IMR-90 (cell line): ENCODE results near the gene PABPN1.

ENCODE experiments used
- BHLHE40 ChIP-seq: fragments of 150-350 bp; IDR thresholded peaks from 2 replicates; pipeline ENCODE4 v1.6.1; 2016; ENCODE audit warnings: mild to moderate bottlenecking, low read depth, low read length
- CEBPB ChIP-seq: IDR thresholded peaks from 2 replicates; pipeline ENCODE4 v1.6.1; 2012; ENCODE audit warnings: low read depth, low read length, improper control_type of control experiment
- CHD1 ChIP-seq: IDR thresholded peaks from 2 replicates; pipeline ENCODE4 v1.6.1; 2012; ENCODE audit warnings: low read depth, low read length, improper control_type of control experiment
- MAZ ChIP-seq: IDR thresholded peaks from 2 replicates; pipeline ENCODE4 v1.6.1; 2012; ENCODE audit warnings: low read depth, mild to moderate bottlenecking, low read length, improper control_type of control experiment, moderate library complexity, borderline replicate concordance
- POLR2A ChIP-seq: IDR thresholded peaks from 2 replicates; pipeline ENCODE4 v1.6.1; 2012; ENCODE audit warnings: mild to moderate bottlenecking, low read depth, low read length
- RAD21 ChIP-seq: IDR thresholded peaks from 2 replicates; pipeline ENCODE4 v1.6.1; 2012; ENCODE audit warnings: low read length, improper control_type of control experiment
- RFX5 ChIP-seq: IDR thresholded peaks from 2 replicates; pipeline ENCODE4 v1.8.0; 2012; ENCODE audit warnings: low read depth, mild to moderate bottlenecking, low read length, moderate library complexity
- TF ChIP-seq, protein P1 (sequence below): conservative IDR thresholded peaks from 2 replicates; pipeline ENCODE4 v1.5.1; 2012; ENCODE audit warnings: mild to moderate bottlenecking, low read depth, low read length, improper control_type of control experiment
- TF ChIP-seq, protein P2 (sequence below): fragments of 150-350 bp; IDR thresholded peaks from 2 replicates; pipeline ENCODE4 v1.6.1; 2017; ENCODE audit warnings: mild to moderate bottlenecking, antibody characterized with exemption, low read length, low read depth
- TF ChIP-seq, protein P3 (sequence below): fragments of 150-350 bp; IDR thresholded peaks from 2 replicates; pipeline ENCODE4 v1.6.1; 2016; ENCODE audit warnings: low read depth, mild to moderate bottlenecking, low read length, moderate library complexity, borderline replicate concordance

DNA sequence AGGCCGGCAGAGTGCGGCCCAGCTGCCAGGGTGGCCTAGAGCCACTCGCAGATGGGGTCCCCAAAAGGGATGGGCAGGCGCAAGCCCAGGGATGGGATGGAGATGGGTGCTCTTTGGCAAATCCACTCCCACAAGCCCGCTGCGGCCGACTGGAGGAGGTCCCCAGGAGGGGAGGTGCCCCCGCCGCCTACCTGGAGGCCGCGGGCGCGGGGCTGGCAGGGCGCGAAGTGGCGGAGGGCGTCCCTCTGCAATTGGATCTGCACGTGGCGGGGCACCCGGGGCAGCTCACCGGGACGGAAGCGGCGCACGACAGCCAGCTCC is 19.3 kb upstream of the PABPN1 start:
- TF ChIP-seq, protein P1, sequence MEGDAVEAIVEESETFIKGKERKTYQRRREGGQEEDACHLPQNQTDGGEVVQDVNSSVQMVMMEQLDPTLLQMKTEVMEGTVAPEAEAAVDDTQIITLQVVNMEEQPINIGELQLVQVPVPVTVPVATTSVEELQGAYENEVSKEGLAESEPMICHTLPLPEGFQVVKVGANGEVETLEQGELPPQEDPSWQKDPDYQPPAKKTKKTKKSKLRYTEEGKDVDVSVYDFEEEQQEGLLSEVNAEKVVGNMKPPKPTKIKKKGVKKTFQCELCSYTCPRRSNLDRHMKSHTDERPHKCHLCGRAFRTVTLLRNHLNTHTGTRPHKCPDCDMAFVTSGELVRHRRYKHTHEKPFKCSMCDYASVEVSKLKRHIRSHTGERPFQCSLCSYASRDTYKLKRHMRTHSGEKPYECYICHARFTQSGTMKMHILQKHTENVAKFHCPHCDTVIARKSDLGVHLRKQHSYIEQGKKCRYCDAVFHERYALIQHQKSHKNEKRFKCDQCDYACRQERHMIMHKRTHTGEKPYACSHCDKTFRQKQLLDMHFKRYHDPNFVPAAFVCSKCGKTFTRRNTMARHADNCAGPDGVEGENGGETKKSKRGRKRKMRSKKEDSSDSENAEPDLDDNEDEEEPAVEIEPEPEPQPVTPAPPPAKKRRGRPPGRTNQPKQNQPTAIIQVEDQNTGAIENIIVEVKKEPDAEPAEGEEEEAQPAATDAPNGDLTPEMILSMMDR = no peak
- TF ChIP-seq BHLHE40 (0 out of 2 replicates have a peak, but pooled peaks have one; percentile 17), POLR2A (peak; percentile 8; the same call in 1 of the 2 replicates), RAD21 (no peak), RFX5 (no peak), CHD1 (no peak), MAZ (no peak), CEBPB (no peak)
- TF ChIP-seq, protein P2, sequence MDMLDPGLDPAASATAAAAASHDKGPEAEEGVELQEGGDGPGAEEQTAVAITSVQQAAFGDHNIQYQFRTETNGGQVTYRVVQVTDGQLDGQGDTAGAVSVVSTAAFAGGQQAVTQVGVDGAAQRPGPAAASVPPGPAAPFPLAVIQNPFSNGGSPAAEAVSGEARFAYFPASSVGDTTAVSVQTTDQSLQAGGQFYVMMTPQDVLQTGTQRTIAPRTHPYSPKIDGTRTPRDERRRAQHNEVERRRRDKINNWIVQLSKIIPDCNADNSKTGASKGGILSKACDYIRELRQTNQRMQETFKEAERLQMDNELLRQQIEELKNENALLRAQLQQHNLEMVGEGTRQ = no peak
- TF ChIP-seq, protein P3, sequence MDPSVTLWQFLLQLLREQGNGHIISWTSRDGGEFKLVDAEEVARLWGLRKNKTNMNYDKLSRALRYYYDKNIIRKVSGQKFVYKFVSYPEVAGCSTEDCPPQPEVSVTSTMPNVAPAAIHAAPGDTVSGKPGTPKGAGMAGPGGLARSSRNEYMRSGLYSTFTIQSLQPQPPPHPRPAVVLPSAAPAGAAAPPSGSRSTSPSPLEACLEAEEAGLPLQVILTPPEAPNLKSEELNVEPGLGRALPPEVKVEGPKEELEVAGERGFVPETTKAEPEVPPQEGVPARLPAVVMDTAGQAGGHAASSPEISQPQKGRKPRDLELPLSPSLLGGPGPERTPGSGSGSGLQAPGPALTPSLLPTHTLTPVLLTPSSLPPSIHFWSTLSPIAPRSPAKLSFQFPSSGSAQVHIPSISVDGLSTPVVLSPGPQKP = no peak
